Ecto neural progenitor cell (in vitro differentiated cells): ENCODE results near the gene CCDC112.

Experiments used
- DNase-seq: peaks from one replicate; pipeline ENCODE4 v3.0.0-alpha.2; 2018; ENCODE audit warnings: low spot score

CCDC112 gene

GRCh38 chr5:115317736-115318135, 21.3 kb upstream of the CCDC112 start:
- no peak for DNase-seq

GRCh38 chr5:115317320-115317719, 20.9 kb upstream of the CCDC112 start:
- DNase-seq: no peak

- DNase-seq: no peak
These were observed 17.2 kb upstream of the CCDC112 start for GRCh38 chr5:115313632-115314031.

- DNase-seq: no peak
These were observed 16.6 kb upstream of the CCDC112 start for GRCh38 chr5:115313052-115313451.

- no peak for DNase-seq
These were observed 13.4 kb upstream of the CCDC112 start for GRCh38 chr5:115309751-115310370.

GRCh38 chr5:115308815-115309214, 12.4 kb upstream of the CCDC112 start:
- DNase-seq: no peak

GRCh38 chr5:115306011-115306536, 9.6 kb upstream of the CCDC112 start:
- DNase-seq: no peak

- DNase-seq: no peak
These were observed 8.0 kb upstream of the CCDC112 start for GRCh38 chr5:115304496-115304895.

GRCh38 chr5:115298811-115299210, 2.4 kb upstream of the CCDC112 start:
- no peak for DNase-seq

GRCh38 chr5:115297031-115297430, 577 bp upstream of the CCDC112 start:
- DNase-seq: no peak

GRCh38 chr5:115295777-115296123, 704 bp downstream of the CCDC112 start:
- DNase-seq: no peak

GRCh38 chr5:115291397-115291796, 5.1 kb downstream of the CCDC112 start:
- no peak for DNase-seq

- no peak for DNase-seq
These were observed 7.3 kb downstream of the CCDC112 start for GRCh38 chr5:115289104-115289503.

- DNase-seq: no peak
These were observed 12.4 kb downstream of the CCDC112 start for GRCh38 chr5:115284021-115284420.

- no peak for DNase-seq
These were observed 14.3 kb downstream of the CCDC112 start for GRCh38 chr5:115282131-115282530.

- no peak for DNase-seq
These were observed 21.9 kb downstream of the CCDC112 start for GRCh38 chr5:115274584-115274983.

- no peak for DNase-seq
These were observed 24.0 kb downstream of the CCDC112 start for GRCh38 chr5:115272297-115272958.

- DNase-seq: no peak
These were observed 25.0 kb downstream of the CCDC112 start for GRCh38 chr5:115271295-115272050.

GRCh38 chr5:115267617-115268016, 28.8 kb downstream of the CCDC112 start:
- DNase-seq: no peak

- DNase-seq: no peak
These were observed 31.2 kb downstream of the CCDC112 start for GRCh38 chr5:115265220-115265619.

- DNase-seq: no peak
These were observed 31.7 kb downstream of the CCDC112 start for GRCh38 chr5:115264786-115265185.

- no peak for DNase-seq
These were observed 33.4 kb downstream of the CCDC112 start for GRCh38 chr5:115263078-115263380.

GRCh38 chr5:115262321-115263077, 34.0 kb downstream of the CCDC112 start, which contains the start of gene PGGT1B:
PGGT1B (minus strand) TSS chr5:115262877; CDS start chr5:115262851, 26 bp downstream.
- DNase-seq: peak; percentile 84
